GM12878 (cell line): ENCODE measurements around the gene HES7. TPM values are rescaled to one million over a fixed set of nuclear protein-coding genes. Genes with fewer than 3 reads are reported as not detected.

Experiments used
- ATAC-seq: fragments of 200-7000 bp; cut with Tn5 transposase; 3 replicates; pipeline ENCODE4 v1.9.1; 2020; ENCODE audit warnings: mild to moderate bottlenecking, moderate library complexity
- BruUV-seq: library from RNA; stranded (reverse); fragments of 400-500 nt; replicated peaks from 2 replicates; lab custom pipeline; 2021; lab: Mats Ljungman, UMichigan
- CTCF ChIA-PET: fragments of 300-600 bp; sonication (Branson Sonifier 250); formaldehyde crosslinking; extraction: SDS; loops from one replicate; lab custom pipeline; 2021; ENCODE audit warnings: inconsistent platforms; lab: Yijun Ruan, JAX
- POLR2A ChIA-PET: fragments of 350-600 bp; formaldehyde crosslinking; extraction: SDS; loops from one replicate; lab custom pipeline; 2021; ENCODE audit warnings: inconsistent platforms; lab: Charles Lee
- RAD21 ChIA-PET: fragments of 300-600 bp; sonication (Branson Sonifier 250); formaldehyde crosslinking; loops from one replicate; lab custom pipeline; 2023; ENCODE audit warnings: antibody characterized with exemption; ENCODE audit not compliant: unreplicated experiment; lab: Charles Lee
- SMC1A ChIA-PET: fragments of 300-600 bp; sonication (Branson Sonifier 250); formaldehyde crosslinking; loops from one replicate; lab custom pipeline; 2023; ENCODE audit not compliant: unreplicated experiment, uncharacterized antibody; lab: Charles Lee
- DNase-seq: peaks from one replicate; pipeline ENCODE4 v3.0.0-alpha.2; 2011; ENCODE audit warnings: low read depth, low spot score
- FAIRE-seq: peaks from 3 replicates; lab custom pipeline; 2011; peaks lifted over from hg19 to GRCh38; lab: Jason Lieb, UNC
- H2AFZ ChIP-seq: 2 replicates; pipeline ENCODE4 v1.6.0; 2011; ENCODE audit warnings: low read depth, low read length, control low read depth; ENCODE audit not compliant: control insufficient read depth
- H3K27ac ChIP-seq: 2 replicates; pipeline ENCODE4 v1.5.1; 2011; ENCODE audit warnings: control low read depth; ENCODE audit not compliant: control insufficient read depth, insufficient read depth
- H3K27me3 ChIP-seq, 2 experiments: replicated peaks in 1 of 2; 2 replicates each; pipeline versions ENCODE4 v1.6.0 to v1.6.1; 2011; ENCODE audit warnings: low read length in 1 of 2; ENCODE audit not compliant: control insufficient read depth in 2 of 2, insufficient read depth in 2 of 2
- H3K36me3 ChIP-seq, 2 experiments: 2 replicates each; pipeline ENCODE4 v1.5.1; 2011; ENCODE audit warnings: low read length in 1 of 2; ENCODE audit not compliant: control insufficient read depth in 2 of 2, insufficient read depth in 2 of 2
- H3K4me1 ChIP-seq: 2 replicates; pipeline ENCODE4 v1.6.1; 2011; ENCODE audit warnings: mild to moderate bottlenecking, low read length, moderate library complexity, mixed read lengths; ENCODE audit not compliant: control insufficient read depth, insufficient read depth
- H3K4me2 ChIP-seq: 2 replicates; pipeline ENCODE4 v1.6.0; 2011; ENCODE audit warnings: control low read depth; ENCODE audit not compliant: control insufficient read depth, insufficient read depth
- H3K4me3 ChIP-seq: fragments of 200-600 bp; sonication (generic); 2 replicates; pipeline ENCODE4 v1.5.1; 2016
- H3K79me2 ChIP-seq: 2 replicates; pipeline ENCODE4 v1.6.0; 2011; ENCODE audit warnings: low read length; ENCODE audit not compliant: control insufficient read depth, insufficient read depth
- H3K9ac ChIP-seq: 2 replicates; pipeline ENCODE4 v1.8.0; 2011; ENCODE audit warnings: low read length, control low read depth, mixed read lengths; ENCODE audit not compliant: control insufficient read depth, insufficient read depth
- H3K9me3 ChIP-seq: replicated peaks from 3 replicates; pipeline ENCODE4 v1.5.1; 2011; ENCODE audit warnings: mild to moderate bottlenecking, low read length; ENCODE audit not compliant: control insufficient read depth, insufficient read depth
- H4K20me1 ChIP-seq: 2 replicates; pipeline ENCODE4 v1.6.0; 2011; ENCODE audit not compliant: control insufficient read depth, insufficient read depth
- BCLAF1 ChIP-seq: fragments of 450-650 bp; IDR thresholded peaks from 2 replicates; pipeline ENCODE4 v1.6.1; 2017; ENCODE audit warnings: antibody characterized with exemption, mild to moderate bottlenecking, moderate library complexity
- BHLHE40 ChIP-seq, 2 experiments: fragments of 450-650 bp in 1 of 2; IDR thresholded peaks; 2 replicates each; pipeline ENCODE4 v1.6.1; 2011 to 2017; ENCODE audit warnings: low read depth in 2 of 2, borderline replicate concordance in 1 of 2, improper control_type of control experiment in 1 of 2, low read length in 1 of 2, mild to moderate bottlenecking in 1 of 2
- GATAD2B ChIP-seq: fragments of 450-650 bp; conservative IDR thresholded peaks from 2 replicates; pipeline ENCODE4 v1.6.1; 2017; ENCODE audit warnings: low read depth, mild to moderate bottlenecking, moderate library complexity
- HDGF ChIP-seq: fragments of 450-650 bp; IDR thresholded peaks from 2 replicates; pipeline ENCODE4 v1.6.1; 2016; ENCODE audit warnings: antibody characterized with exemption
- JUND ChIP-seq: IDR thresholded peaks from 2 replicates; pipeline ENCODE4 v1.6.1; 2012; ENCODE audit warnings: low read depth, mild to moderate bottlenecking, low read length, improper control_type of control experiment, moderate library complexity
- MXI1 ChIP-seq: fragments of 150-350 bp; IDR thresholded peaks from 2 replicates; pipeline ENCODE4 v1.6.1; 2011; ENCODE audit warnings: low read depth, mild to moderate bottlenecking, inconsistent platforms, low read length, improper control_type of control experiment
- POU2F2 ChIP-seq: IDR thresholded peaks from 3 replicates; pipeline ENCODE4 v1.6.1; 2011; ENCODE audit warnings: low read depth, mild to moderate bottlenecking, low read length, borderline replicate concordance
- SIN3A ChIP-seq: IDR thresholded peaks from 2 replicates; pipeline ENCODE4 v1.6.1; 2012; ENCODE audit warnings: low read depth, low read length, improper control_type of control experiment
- WGBS: methylation state at CpG from one replicate; pipeline ENCODE4 v1.1.6; 2016; ENCODE audit warnings: low lambda C conversion rate; ENCODE audit not compliant: insufficient replicate concordance, insufficient coverage; ENCODE audit errors: missing lambda C conversion rate; 5-methylcytosine and 5-hydroxymethylcytosine counted together
- in situ Hi-C: fragments of 300-500 bp; cut with MboI; formaldehyde crosslinking; loops from 9 replicates; pipeline ENCODE4 v1.14.3; 2018; ENCODE audit warnings: mixed read lengths
- intact Hi-C: fragments of 100-400 bp; cut with micrococcal nuclease; formaldehyde crosslinking; loops from one replicate; pipeline ENCODE4 v1.14.2; 2022; ENCODE audit not compliant: unreplicated experiment
- polyA plus RNA-seq, 11 experiments: library from polyadenylated mRNA; depleted of rRNA in 4 of 11; unstranded in 6 of 11; stranded (reverse) in 5 of 11; fragments of >200 nt; fragmentation: Nextera tagmentation in 4 of 11; fragmentation: Illumina TruSeq in 1 of 11; extraction: Ambion mirVana in 4 of 11; extraction: Trizol in 1 of 11; gene quantifications; 1 replicate in 1 of 11; 2 replicates in 10 of 11; pipeline versions ENCODE4 v1.2.1 to v1.2.3, GENCODE V29; 2011 to 2016; ENCODE audit warnings: inconsistent platforms in 2 of 11, missing spikeins in 2 of 11, low read depth in 1 of 11
- total RNA-seq, 4 experiments: library from RNA; depleted of rRNA in 3 of 4; stranded (reverse); fragments of >200 nt in 3 of 4; fragmentation: Illumina TruSeq in 1 of 4; extraction: Trizol in 1 of 4; gene quantifications; 2 replicates each; pipeline versions ENCODE4 v1.2.1 to v1.2.3, GENCODE V29; 2013 to 2021

Gene HES7
- total and polyA plus RNA-seq, 10 of the 15 experiments (the other 5 are each of a cell fraction or from before 2014, with no cell fraction given) = 0.07 to 1.3 (median 0.63) TPM; not detected in 4

- ChIA-PET CTCF (interaction anchor here (1.6 to 4.1 kb wide), 2 partner anchors 14 to 25 kb away, joined by 4 to 20 read pairs; no protein-coding TSS in a partner anchor), RAD21 (no interaction called here), SMC1A (interaction anchor here (0.8 kb wide), 1 partner anchor 22 kb away, joined by 4 read pairs; no protein-coding TSS in a partner anchor), POLR2A (interaction anchor here (0.5 to 1.6 kb wide), 3 partner anchors 11 to 729 kb away, joined by 3 to 5 read pairs (median 4); no protein-coding TSS in a partner anchor)
- no peak overlapping the region for H3K4me3 ChIP-seq
- no peak overlapping the region for H3K4me2 ChIP-seq
- no peak overlapping the region for H3K9ac ChIP-seq
- no peaks in the 10 kb centered on the region for H3K9me3 ChIP-seq
- 60% methylated on average over 12 of the region's 12 CpGs for WGBS
- H3K79me2 ChIP-seq = no peaks in the 10 kb centered on the region
- H2AFZ ChIP-seq = no peak overlapping the region
- ATAC-seq (no peak), DNase-seq (no peak), FAIRE-seq (no peak)
- H3K36me3 ChIP-seq = no peaks in the 10 kb centered on the region
- no TSS peak for BruUV-seq
- in situ Hi-C loops = no loop called here
- no peaks in the 10 kb centered on the region for H4K20me1 ChIP-seq
- H3K27me3 ChIP-seq = no peaks in the 10 kb centered on the region
- TF ChIP-seq MXI1 (no peak), BCLAF1 (no peak), SIN3A (no peak), HDGF (no peak), POU2F2 (no peak), BHLHE40 (IDR thresholded peaks at IDR 0.05; ENCODE audit: borderline replicate concordance in 1 of 2, low read depth in 2 of 2, low read length in 1 of 2) (no peak), GATAD2B (no peak), JUND (no peak)
- intact Hi-C loops = no loop called here
- peaks cover 3% of the 10 kb centered on the region for H3K4me1 ChIP-seq
- no peak overlapping the region for H3K27ac ChIP-seq
These were observed 9.5 kb upstream of the HES7 start for GRCh38 chr17:8133399-8133798.
